WTC11 (cell line): Measurements from ENCODE around the gene MAP1A. TPM values are rescaled to one million over a fixed set of nuclear protein-coding genes. Genes with fewer than 3 reads are reported as not detected.

Experiments
- ATAC-seq: fragments of 200-7000 bp; cut with Tn5 transposase; 2 replicates; pipeline ENCODE4 v1.10.0; 2021; ENCODE audit warnings: mild to moderate bottlenecking, moderate library complexity
- CTCF ChIA-PET: fragments of 300-600 bp; sonication (Branson Sonifier 250); formaldehyde crosslinking; loops from one replicate; lab custom pipeline; 2021; ENCODE audit warnings: antibody characterized with exemption; lab: Charles Lee
- POLR2A ChIA-PET: fragments of 350-600 bp; sonication (Branson Sonifier 250); formaldehyde crosslinking; loops from one replicate; lab custom pipeline; 2021; ENCODE audit warnings: antibody characterized with exemption; lab: Charles Lee
- DNase-seq: peaks from one replicate; pipeline ENCODE4 v3.0.0; 2021; ENCODE audit warnings: low spot score
- H3K27ac Mint-ChIP-seq: 2 replicates; pipeline ENCODE4 v1.8.0; 2021; ENCODE audit warnings: mixed read lengths
- H3K27me3 Mint-ChIP-seq: 2 replicates; pipeline ENCODE4 v1.8.0; 2021; ENCODE audit warnings: low read depth, mild to moderate bottlenecking, moderate library complexity, mixed read lengths
- H3K36me3 Mint-ChIP-seq: 2 replicates; pipeline ENCODE4 v1.8.0; 2021; ENCODE audit warnings: mixed read lengths
- H3K4me1 Mint-ChIP-seq: 2 replicates; pipeline ENCODE4 v1.8.0; 2022; ENCODE audit warnings: mixed read lengths
- H3K4me3 Mint-ChIP-seq: 2 replicates; pipeline ENCODE4 v1.8.0; 2021; ENCODE audit warnings: mild to moderate bottlenecking, moderate library complexity, mixed read lengths
- H3K9me3 Mint-ChIP-seq: 2 replicates; pipeline ENCODE4 v1.8.0; 2021; ENCODE audit warnings: mixed read lengths
- AR ChIP-seq: fragments of 250-450 bp; sonication (Bioruptor Pico); IDR thresholded peaks from 2 replicates; pipeline ENCODE4 v1.9.0; 2021; ENCODE audit warnings: mild to moderate bottlenecking
- ATF1 ChIP-seq: sonication (generic); formaldehyde crosslinking; IDR thresholded peaks from 2 replicates; pipeline ENCODE4 v1.8.1; 2023; ENCODE audit warnings: mild to moderate bottlenecking, moderate library complexity, missing genetic modification reagents
- CREB1 ChIP-seq: sonication (generic); formaldehyde crosslinking; IDR thresholded peaks from 2 replicates; pipeline ENCODE4 v1.8.0; 2023; ENCODE audit warnings: mild to moderate bottlenecking, missing genetic modification reagents
- CREM ChIP-seq: sonication (generic); formaldehyde crosslinking; IDR thresholded peaks from 2 replicates; pipeline ENCODE4 v1.8.1; 2022; ENCODE audit warnings: mild to moderate bottlenecking, missing genetic modification reagents, moderate library complexity
- CTCF ChIP-seq: fragments of 200-600 bp; IDR thresholded peaks from 2 replicates; pipeline ENCODE4 v1.8.0; 2022; ENCODE audit warnings: antibody characterized with exemption
- E2F4 ChIP-seq: sonication (generic); formaldehyde crosslinking; IDR thresholded peaks from 2 replicates; pipeline ENCODE4 v1.8.1; 2022; ENCODE audit warnings: low read depth, mild to moderate bottlenecking, moderate library complexity, missing genetic modification reagents, borderline replicate concordance
- ELF4 ChIP-seq: sonication (generic); formaldehyde crosslinking; IDR thresholded peaks from 2 replicates; pipeline ENCODE4 v1.8.1; 2022; ENCODE audit warnings: low read depth, mild to moderate bottlenecking, moderate library complexity, missing genetic modification reagents
- EMX1 ChIP-seq: fragments of 250-450 bp; sonication (Bioruptor Pico); IDR thresholded peaks from 2 replicates; pipeline ENCODE4 v1.8.0; 2021; ENCODE audit warnings: mild to moderate bottlenecking
- HMGA2 ChIP-seq: fragments of 250-450 bp; sonication (Bioruptor Pico); IDR thresholded peaks from 2 replicates; pipeline ENCODE4 v1.4.0; 2021; ENCODE audit warnings: mild to moderate bottlenecking, moderate library complexity
- JUN ChIP-seq: sonication (generic); formaldehyde crosslinking; IDR thresholded peaks from 2 replicates; pipeline ENCODE4 v1.8.0; 2023; ENCODE audit warnings: mild to moderate bottlenecking, missing genetic modification reagents
- NFATC4 ChIP-seq: fragments of 250-450 bp; sonication (Bioruptor Pico); IDR thresholded peaks from 2 replicates; pipeline ENCODE4 v1.9.0; 2021; ENCODE audit warnings: mild to moderate bottlenecking
- NR1H2 ChIP-seq: sonication (generic); formaldehyde crosslinking; IDR thresholded peaks from 2 replicates; pipeline ENCODE4 v1.9.0; 2021; ENCODE audit warnings: mild to moderate bottlenecking, moderate library complexity, missing genetic modification reagents
- SOX15 ChIP-seq: fragments of 250-450 bp; sonication (Bioruptor Pico); IDR thresholded peaks from 2 replicates; pipeline ENCODE4 v1.9.0; 2021; ENCODE audit warnings: mild to moderate bottlenecking
- TEAD4 ChIP-seq: sonication (generic); formaldehyde crosslinking; IDR thresholded peaks from 2 replicates; pipeline ENCODE4 v1.8.0; 2022; ENCODE audit warnings: mild to moderate bottlenecking, missing genetic modification reagents
- total RNA-seq: library from RNA; stranded (reverse); gene quantifications from 3 replicates; pipeline ENCODE4 v1.2.3, GENCODE V29; 2021
- TF ChIP-seq, protein P1 (sequence below): fragments of 250-450 bp; sonication (Bioruptor Pico); IDR thresholded peaks from 2 replicates; pipeline ENCODE4 v1.9.0; 2021; ENCODE audit warnings: mild to moderate bottlenecking
- TF ChIP-seq, protein P2 (sequence below): sonication (generic); formaldehyde crosslinking; IDR thresholded peaks from 2 replicates; pipeline ENCODE4 v1.8.0; 2022; ENCODE audit warnings: missing genetic modification reagents

The MAP1A gene
- total RNA-seq, 1 experiment from 2014 or later, result 2.2 TPM

DNA sequence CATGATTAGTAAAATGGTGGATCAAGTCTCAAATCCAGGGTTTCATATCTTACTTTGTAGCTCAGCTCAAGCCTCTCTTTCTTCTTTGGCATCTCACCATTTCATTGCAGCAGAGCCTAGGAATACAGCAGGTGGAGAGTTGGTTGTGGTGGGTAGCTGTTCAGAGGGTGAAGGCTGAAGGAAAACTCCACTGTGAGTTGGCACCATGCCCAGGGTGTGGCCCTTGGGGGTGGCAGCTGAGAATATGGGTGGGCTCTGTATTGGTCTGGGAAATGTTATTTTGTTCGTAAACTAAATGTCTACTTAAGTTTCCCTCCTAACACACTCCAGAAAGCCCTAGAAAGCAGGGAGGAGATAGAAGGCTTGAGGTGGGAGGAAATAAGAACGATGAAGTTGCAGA, 1.7 kb upstream of the MAP1A start:
- H3K4me1 Mint-ChIP-seq, result peaks cover 48% of the 10 kb centered on the region
- ATAC-seq (no peak), DNase-seq (no peak)
- no peak overlapping the region for H3K27ac Mint-ChIP-seq
- H3K9me3 Mint-ChIP-seq, result no peaks in the 10 kb centered on the region
- H3K27me3 Mint-ChIP-seq, result peaks cover 80% of the 10 kb centered on the region
- no peak overlapping the region for H3K4me3 Mint-ChIP-seq
- no peaks in the 10 kb centered on the region for H3K36me3 Mint-ChIP-seq
- ChIA-PET CTCF (interaction anchor here (0.8 to 1.8 kb wide), 2 partner anchors 145 to 204 kb away, joined by 3 to 14 read pairs; partner anchors contain the start of genes TUBGCP4 and ZSCAN29), POLR2A (interaction anchor here (1.2 kb wide), 1 partner anchor 16 kb away, joined by 3 read pairs; no protein-coding TSS in a partner anchor)
- TF ChIP-seq JUN (CRISPR knock-in tag), result no peak
- TF ChIP-seq NFATC4, result no peak
- no peak for TF ChIP-seq SOX15 (CRISPR knock-in tag)
- no peak for TF ChIP-seq ELF4 (CRISPR knock-in tag)
- TF ChIP-seq NR1H2, result no peak
- TF ChIP-seq AR (CRISPR knock-in tag), result no peak
- no peak for TF ChIP-seq TEAD4 (CRISPR knock-in tag)
- TF ChIP-seq EMX1 (CRISPR knock-in tag), result no peak
- no peak for TF ChIP-seq CREM (CRISPR knock-in tag)
- no peak for TF ChIP-seq CREB1 (CRISPR knock-in tag)

- TF ChIP-seq, protein P1, sequence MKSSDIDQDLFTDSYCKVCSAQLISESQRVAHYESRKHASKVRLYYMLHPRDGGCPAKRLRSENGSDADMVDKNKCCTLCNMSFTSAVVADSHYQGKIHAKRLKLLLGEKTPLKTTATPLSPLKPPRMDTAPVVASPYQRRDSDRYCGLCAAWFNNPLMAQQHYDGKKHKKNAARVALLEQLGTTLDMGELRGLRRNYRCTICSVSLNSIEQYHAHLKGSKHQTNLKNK (CRISPR knock-in tag), result no peak
- TF ChIP-seq ATF1 (CRISPR knock-in tag) (no peak), E2F4 (CRISPR knock-in tag) (no peak), HMGA2 (CRISPR knock-in tag) (no peak)
- H3K27ac Mint-ChIP-seq, result no peak overlapping the region
- H3K27me3 Mint-ChIP-seq, result peaks cover 80% of the 10 kb centered on the region
- CTCF ChIA-PET, result interaction anchor here (1.6 kb wide), 1 partner anchor 76 kb away, joined by 6 read pairs; no protein-coding TSS in a partner anchor
- DNase-seq (no peak), ATAC-seq (no peak)
- H3K36me3 Mint-ChIP-seq, result no peaks in the 10 kb centered on the region
- no peaks in the 10 kb centered on the region for H3K9me3 Mint-ChIP-seq
- POLR2A ChIA-PET, result no interaction called here
- peak overlapping the region; percentile 38 for H3K4me3 Mint-ChIP-seq
- peaks cover 46% of the 10 kb centered on the region for H3K4me1 Mint-ChIP-seq
Observed at GRCh38 chr15:43516185-43516584, 1.2 kb upstream of the MAP1A start.

GRCh38 chr15:43516801-43517353, 531 bp upstream of the MAP1A start:
- DNase-seq, result no peak
- H3K4me1 Mint-ChIP-seq, result peaks cover 42% of the 10 kb centered on the region

More at GRCh38 chr15:43516801-43517353, 531 bp upstream of the MAP1A start:
- TF ChIP-seq CTCF, result no peak
- TF ChIP-seq, protein P2, sequence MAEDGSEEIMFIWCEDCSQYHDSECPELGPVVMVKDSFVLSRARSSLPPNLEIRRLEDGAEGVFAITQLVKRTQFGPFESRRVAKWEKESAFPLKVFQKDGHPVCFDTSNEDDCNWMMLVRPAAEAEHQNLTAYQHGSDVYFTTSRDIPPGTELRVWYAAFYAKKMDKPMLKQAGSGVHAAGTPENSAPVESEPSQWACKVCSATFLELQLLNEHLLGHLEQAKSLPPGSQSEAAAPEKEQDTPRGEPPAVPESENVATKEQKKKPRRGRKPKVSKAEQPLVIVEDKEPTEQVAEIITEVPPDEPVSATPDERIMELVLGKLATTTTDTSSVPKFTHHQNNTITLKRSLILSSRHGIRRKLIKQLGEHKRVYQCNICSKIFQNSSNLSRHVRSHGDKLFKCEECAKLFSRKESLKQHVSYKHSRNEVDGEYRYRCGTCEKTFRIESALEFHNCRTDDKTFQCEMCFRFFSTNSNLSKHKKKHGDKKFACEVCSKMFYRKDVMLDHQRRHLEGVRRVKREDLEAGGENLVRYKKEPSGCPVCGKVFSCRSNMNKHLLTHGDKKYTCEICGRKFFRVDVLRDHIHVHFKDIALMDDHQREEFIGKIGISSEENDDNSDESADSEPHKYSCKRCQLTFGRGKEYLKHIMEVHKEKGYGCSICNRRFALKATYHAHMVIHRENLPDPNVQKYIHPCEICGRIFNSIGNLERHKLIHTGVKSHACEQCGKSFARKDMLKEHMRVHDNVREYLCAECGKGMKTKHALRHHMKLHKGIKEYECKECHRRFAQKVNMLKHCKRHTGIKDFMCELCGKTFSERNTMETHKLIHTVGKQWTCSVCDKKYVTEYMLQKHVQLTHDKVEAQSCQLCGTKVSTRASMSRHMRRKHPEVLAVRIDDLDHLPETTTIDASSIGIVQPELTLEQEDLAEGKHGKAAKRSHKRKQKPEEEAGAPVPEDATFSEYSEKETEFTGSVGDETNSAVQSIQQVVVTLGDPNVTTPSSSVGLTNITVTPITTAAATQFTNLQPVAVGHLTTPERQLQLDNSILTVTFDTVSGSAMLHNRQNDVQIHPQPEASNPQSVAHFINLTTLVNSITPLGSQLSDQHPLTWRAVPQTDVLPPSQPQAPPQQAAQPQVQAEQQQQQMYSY (CRISPR knock-in tag), result 0 out of 2 replicates have a peak, but pooled peaks have one; percentile 25
- Mint-ChIP-seq H3K27me3 (peaks cover 77% of the 10 kb centered on the region), H3K4me3 (peak overlapping the region; percentile 93), H3K36me3 (no peaks in the 10 kb centered on the region), H3K27ac (no peak overlapping the region), H3K9me3 (no peaks in the 10 kb centered on the region)
- ChIA-PET CTCF (interaction anchor here (1.5 to 2.5 kb wide), 3 partner anchors 24 to 141 kb away, joined by 4 to 7 read pairs (median 6); partner anchors contain the start of gene TP53BP1), POLR2A (no interaction called here)
- ATAC-seq, result no peak
